ENCODE data around the gene EPPIN. TPM values are rescaled to one million over a fixed set of nuclear protein-coding genes. Genes with fewer than 3 reads are reported as not detected.

EPPIN gene
- total and polyA plus RNA-seq, 2 donors (not counting 3 experiments of a cell fraction or from before 2014, with no cell fraction given), result not detected

DNA sequence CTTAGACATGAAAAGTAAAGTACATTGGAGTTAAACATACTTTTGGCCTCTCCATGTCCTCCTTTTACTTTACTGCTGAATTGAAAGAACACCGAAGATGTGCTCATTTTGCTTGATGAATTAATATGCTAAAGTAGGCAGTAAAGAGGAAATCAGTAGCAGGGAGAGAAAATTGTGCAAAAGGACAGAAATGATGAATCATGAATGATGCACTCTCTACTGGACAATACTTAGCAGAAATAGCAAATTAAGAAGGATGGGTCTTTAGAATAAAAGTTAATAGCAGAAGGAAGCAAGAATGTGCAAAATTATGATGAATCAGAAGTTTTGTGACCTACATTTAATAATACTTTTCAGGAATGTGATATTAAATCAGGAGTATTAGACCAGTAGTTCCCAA, 23.4 kb downstream of the EPPIN start:
- intact Hi-C loops (cut with micrococcal nuclease) (no loop called here), dilution Hi-C loops (cut with MboI; ENCODE audit: extremely low pct_ligation_motif_present, low sequenced_read_pairs) (no loop called here)
- H3K36me3 ChIP-seq (ENCODE audit: control insufficient read depth in 2 of 2, extremely low read depth in 1 of 2, insufficient read depth in 2 of 2, low read length in 2 of 2), result no peaks in the 10 kb centered on the region
- H3K79me2 ChIP-seq (ENCODE audit: control insufficient read depth, insufficient read depth, low read length), result no peaks in the 10 kb centered on the region
- no peaks in the 10 kb centered on the region for H3K4me1 ChIP-seq (ENCODE audit: control insufficient read depth, extremely low read depth, insufficient read depth, low read length)
- H3K4me2 ChIP-seq (ENCODE audit: insufficient read depth, low read length), result no peak overlapping the region
- no peak overlapping the region for H3K4me3 ChIP-seq (replicated peaks in 1 of 3; ENCODE audit: insufficient read depth in 1 of 3, low read depth in 1 of 3, low read length in 3 of 3)
- H3K9ac ChIP-seq (replicated peaks; ENCODE audit: extremely low read depth, insufficient read depth, low read length), result no peak overlapping the region
- H4K20me1 ChIP-seq (replicated peaks; ENCODE audit: control insufficient read depth, extremely low read depth, insufficient read depth, low read length), result no peaks in the 10 kb centered on the region
- no peak for FAIRE-seq
- H3K9me3 ChIP-seq (replicated peaks; ENCODE audit: control insufficient read depth, insufficient read depth, low read length), result no peaks in the 10 kb centered on the region
- no peaks in the 10 kb centered on the region for H3K9me1 ChIP-seq (replicated peaks; ENCODE audit: control insufficient read depth, extremely low read depth, insufficient read depth, low read length)
- no peak overlapping the region for H2AFZ ChIP-seq (ENCODE audit: low read depth, low read length)
- TF ChIP-seq, protein P1, sequence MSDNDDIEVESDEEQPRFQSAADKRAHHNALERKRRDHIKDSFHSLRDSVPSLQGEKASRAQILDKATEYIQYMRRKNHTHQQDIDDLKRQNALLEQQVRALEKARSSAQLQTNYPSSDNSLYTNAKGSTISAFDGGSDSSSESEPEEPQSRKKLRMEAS (IDR thresholded peaks at IDR 0.05; ENCODE audit: insufficient read depth, insufficient read length), result no peak
- TF ChIP-seq, protein P2, sequence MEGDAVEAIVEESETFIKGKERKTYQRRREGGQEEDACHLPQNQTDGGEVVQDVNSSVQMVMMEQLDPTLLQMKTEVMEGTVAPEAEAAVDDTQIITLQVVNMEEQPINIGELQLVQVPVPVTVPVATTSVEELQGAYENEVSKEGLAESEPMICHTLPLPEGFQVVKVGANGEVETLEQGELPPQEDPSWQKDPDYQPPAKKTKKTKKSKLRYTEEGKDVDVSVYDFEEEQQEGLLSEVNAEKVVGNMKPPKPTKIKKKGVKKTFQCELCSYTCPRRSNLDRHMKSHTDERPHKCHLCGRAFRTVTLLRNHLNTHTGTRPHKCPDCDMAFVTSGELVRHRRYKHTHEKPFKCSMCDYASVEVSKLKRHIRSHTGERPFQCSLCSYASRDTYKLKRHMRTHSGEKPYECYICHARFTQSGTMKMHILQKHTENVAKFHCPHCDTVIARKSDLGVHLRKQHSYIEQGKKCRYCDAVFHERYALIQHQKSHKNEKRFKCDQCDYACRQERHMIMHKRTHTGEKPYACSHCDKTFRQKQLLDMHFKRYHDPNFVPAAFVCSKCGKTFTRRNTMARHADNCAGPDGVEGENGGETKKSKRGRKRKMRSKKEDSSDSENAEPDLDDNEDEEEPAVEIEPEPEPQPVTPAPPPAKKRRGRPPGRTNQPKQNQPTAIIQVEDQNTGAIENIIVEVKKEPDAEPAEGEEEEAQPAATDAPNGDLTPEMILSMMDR (IDR thresholded peaks at IDR 0.05; ENCODE audit: extremely low read depth in 1 of 2, insufficient read depth in 1 of 2, low read depth in 1 of 2, low read length in 2 of 2), result no peak
- no peak for TF ChIP-seq FOS (IDR thresholded peaks at IDR 0.05; ENCODE audit: borderline replicate concordance, insufficient read depth, low read length)
- DNase-seq (ENCODE audit: low read depth, low spot score), result no peak
- no peaks in the 10 kb centered on the region for H3K27me3 ChIP-seq (ENCODE audit: control insufficient read depth in 2 of 2, insufficient read depth in 2 of 2, low read length in 2 of 2)
- H3K27ac ChIP-seq (ENCODE audit: insufficient read depth, low read depth, low read length), result no peak overlapping the region
- POLR2A ChIA-PET, result no interaction called here
- no TSS peak for BruUV-seq (replicated peaks)
- CTCF ChIA-PET, result no interaction called here

DNA sequence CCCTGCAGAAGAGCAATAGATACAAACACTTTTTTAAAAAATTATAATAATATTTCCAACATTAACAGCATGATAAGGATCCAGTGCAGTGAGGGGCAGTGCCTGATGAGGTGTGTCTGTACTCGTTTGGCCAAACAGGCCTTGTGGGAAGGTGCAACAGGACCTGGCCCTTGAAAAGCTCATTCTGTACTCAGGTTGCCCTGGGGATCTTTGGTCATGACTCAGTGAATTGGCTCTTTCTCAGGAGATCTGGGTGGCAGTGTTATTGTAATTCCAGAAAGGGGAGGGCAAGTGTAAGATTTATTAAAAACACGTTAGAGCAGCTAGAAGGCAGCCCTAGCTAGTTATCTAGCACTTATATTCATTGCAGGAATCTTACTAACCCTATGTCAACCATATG, 28.9 kb downstream of the EPPIN start:
- Histone ChIP-seq H3K4me3 (replicated peaks in 1 of 3; ENCODE audit: insufficient read depth in 1 of 3, low read depth in 1 of 3, low read length in 3 of 3) (no peak overlapping the region), H3K27ac (ENCODE audit: insufficient read depth, low read depth, low read length) (no peak overlapping the region), H3K4me1 (ENCODE audit: control insufficient read depth, extremely low read depth, insufficient read depth, low read length) (no peaks in the 10 kb centered on the region), H3K9ac (replicated peaks; ENCODE audit: extremely low read depth, insufficient read depth, low read length) (no peak overlapping the region), H4K20me1 (replicated peaks; ENCODE audit: control insufficient read depth, extremely low read depth, insufficient read depth, low read length) (no peaks in the 10 kb centered on the region), H3K9me1 (replicated peaks; ENCODE audit: control insufficient read depth, extremely low read depth, insufficient read depth, low read length) (no peaks in the 10 kb centered on the region), H2AFZ (ENCODE audit: low read depth, low read length) (no peak overlapping the region), H3K4me2 (ENCODE audit: insufficient read depth, low read length) (no peak overlapping the region), H3K36me3 (ENCODE audit: control insufficient read depth in 2 of 2, extremely low read depth in 1 of 2, insufficient read depth in 2 of 2, low read length in 2 of 2) (no peaks in the 10 kb centered on the region), H3K79me2 (ENCODE audit: control insufficient read depth, insufficient read depth, low read length) (no peaks in the 10 kb centered on the region), H3K9me3 (replicated peaks; ENCODE audit: control insufficient read depth, insufficient read depth, low read length) (no peaks in the 10 kb centered on the region), H3K27me3 (ENCODE audit: control insufficient read depth in 2 of 2, insufficient read depth in 2 of 2, low read length in 2 of 2) (no peaks in the 10 kb centered on the region)
- ChIA-PET CTCF (no interaction called here), POLR2A (no interaction called here)
- dilution Hi-C loops (cut with MboI; ENCODE audit: extremely low pct_ligation_motif_present, low sequenced_read_pairs) (no loop called here), intact Hi-C loops (cut with micrococcal nuclease) (no loop called here)
- BruUV-seq (replicated peaks), result no TSS peak
- TF ChIP-seq POLR2AphosphoS5 (IDR thresholded peaks at IDR 0.05; ENCODE audit: insufficient read depth, low read depth, low read length) (no peak), EZH2 (IDR thresholded peaks at IDR 0.05; ENCODE audit: borderline replicate concordance, low read depth, low read length, severe bottlenecking) (no peak), JUN (IDR thresholded peaks at IDR 0.05; ENCODE audit: borderline replicate concordance, insufficient read depth, insufficient read length, low read depth) (no peak), FOS (IDR thresholded peaks at IDR 0.05; ENCODE audit: borderline replicate concordance, insufficient read depth, low read length) (no peak), GATA2 (IDR thresholded peaks at IDR 0.05; ENCODE audit: insufficient read depth, insufficient read length, low read depth, low read length) (no peak), MYC (IDR thresholded peaks at IDR 0.05; ENCODE audit: low read depth, low read length) (no peak), POLR2A (IDR thresholded peaks at IDR 0.05; ENCODE audit: low read depth, low read length) (no peak)
- TF ChIP-seq, protein P1 (IDR thresholded peaks at IDR 0.05; ENCODE audit: insufficient read depth, insufficient read length), result no peak
- TF ChIP-seq, protein P2 (IDR thresholded peaks at IDR 0.05; ENCODE audit: extremely low read depth in 1 of 2, insufficient read depth in 1 of 2, low read depth in 1 of 2, low read length in 2 of 2), result no peak
- no peak for FAIRE-seq
- no peak for DNase-seq (ENCODE audit: low read depth, low spot score)

All from endothelial cell of umbilical vein (primary cell).